Astrocyte of the spinal cord (primary cell): Measurements from ENCODE around the gene SCYL1.

Experiments
- DNase-seq: peaks from one replicate; pipeline ENCODE4 v3.0.0; 2011; ENCODE audit warnings: low read depth, low spot score
- H3K4me3 ChIP-seq: 2 replicates; pipeline ENCODE4 v1.5.1; 2011; ENCODE audit warnings: low read depth, mild to moderate bottlenecking, low read length, moderate library complexity
- CTCF ChIP-seq: IDR thresholded peaks from 2 replicates; pipeline ENCODE4 v1.5.1; 2012; ENCODE audit warnings: low read depth, mild to moderate bottlenecking, low read length, inconsistent platforms
- in situ Hi-C: cut with HindIII; loops from 2 replicates; pipeline ENCODE4 v1.10.0; 2017; ENCODE audit warnings: low sequenced_read_pairs

Gene SCYL1

GRCh38 chr11:65539744-65540289, 14.9 kb downstream of the SCYL1 start:
- in situ Hi-C loops: no loop called here
- DNase-seq: no peak
- no peak for TF ChIP-seq CTCF
- peak overlapping the region; percentile 28 for H3K4me3 ChIP-seq

- peak; percentile 88 for DNase-seq
- peak; percentile 83 for TF ChIP-seq CTCF
- H3K4me3 ChIP-seq: peak overlapping the region; percentile 28
- in situ Hi-C loops: no loop called here
These were observed 15.6 kb downstream of the SCYL1 start for GRCh38 chr11:65540290-65541092.

GRCh38 chr11:65541093-65541982, 16.5 kb downstream of the SCYL1 start:
- DNase-seq: no peak
- no peak for TF ChIP-seq CTCF
- H3K4me3 ChIP-seq: peak overlapping the region; percentile 3
- in situ Hi-C loops: no loop called here

- no peak overlapping the region for H3K4me3 ChIP-seq
- DNase-seq: no peak
- TF ChIP-seq CTCF: no peak
- in situ Hi-C loops: no loop called here
These were observed 18.0 kb downstream of the SCYL1 start for GRCh38 chr11:65542738-65543390.

- no peak for TF ChIP-seq CTCF
- in situ Hi-C loops: no loop called here
- DNase-seq: no peak
- no peak overlapping the region for H3K4me3 ChIP-seq
These were observed 21.0 kb downstream of the SCYL1 start for GRCh38 chr11:65545853-65546216.

- no peak for DNase-seq
- H3K4me3 ChIP-seq: no peak overlapping the region
- in situ Hi-C loops: no loop called here
- no peak for TF ChIP-seq CTCF
These were observed 21.5 kb downstream of the SCYL1 start for GRCh38 chr11:65546217-65546958.
